LHCN-M2 (cell line): ENCODE measurements around the gene MEI4. TPM values are rescaled to one million over a fixed set of nuclear protein-coding genes. Genes with fewer than 3 reads are reported as not detected.
A peak's percentile ranks its signal among the peaks of the same experiment; 100 is the strongest.
"Not testable (repeated sequence)": the region's sequence is repeated elsewhere in the genome, so short reads cannot be mapped to it uniquely, and the experiment has no call there.

Source experiments
- DNase-seq: peaks from one replicate; pipeline ENCODE4 v3.0.0-alpha.2; 2012; ENCODE audit warnings: low read depth
- total RNA-seq: library from RNA; depleted of rRNA; stranded (reverse); fragments of >200 nt; gene quantifications from 2 replicates; pipeline ENCODE4 v1.2.3, GENCODE V29; 2014

The MEI4 gene
- total RNA-seq, 1 experiment from 2014 or later, result not detected

DNA sequence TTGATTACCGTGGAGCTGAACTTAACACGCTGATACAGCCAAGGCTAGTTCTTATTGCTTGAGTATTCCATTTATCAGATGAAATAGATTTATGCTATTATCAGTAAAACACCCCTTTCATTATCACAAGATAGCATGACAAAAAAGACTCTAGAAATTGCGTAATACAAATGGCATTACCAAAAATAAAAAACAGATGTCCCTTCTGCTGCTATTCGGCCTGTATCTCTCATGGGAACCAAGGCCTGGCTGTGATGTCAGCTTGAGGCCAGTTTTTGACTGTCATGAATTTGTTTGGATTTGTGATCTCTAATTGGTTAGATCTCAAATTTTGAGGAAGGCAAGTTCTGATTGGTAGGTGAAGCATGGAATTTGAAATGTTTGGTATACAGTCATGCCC is 25.2 kb downstream of the MEI4 start:
- no peak for DNase-seq

DNA sequence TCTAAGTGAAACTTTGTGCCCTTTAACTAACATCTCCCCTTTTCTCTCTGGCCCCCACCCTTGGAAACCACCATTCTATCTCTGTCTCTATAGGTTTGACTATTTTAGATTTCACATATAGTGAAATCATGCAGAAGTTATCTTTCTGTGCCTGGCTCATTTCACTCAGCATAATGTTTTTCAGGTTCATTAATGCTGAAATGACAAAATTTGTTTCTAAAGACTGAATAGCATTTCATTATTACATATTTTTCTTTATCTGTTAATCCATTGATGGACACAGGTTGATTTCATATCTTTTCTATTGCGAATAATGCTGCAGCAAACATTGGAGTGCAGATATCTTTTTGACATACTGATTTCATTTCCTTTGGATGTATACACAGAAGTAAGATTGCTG is 30.7 kb downstream of the MEI4 start:
- DNase-seq, result no peak

DNA sequence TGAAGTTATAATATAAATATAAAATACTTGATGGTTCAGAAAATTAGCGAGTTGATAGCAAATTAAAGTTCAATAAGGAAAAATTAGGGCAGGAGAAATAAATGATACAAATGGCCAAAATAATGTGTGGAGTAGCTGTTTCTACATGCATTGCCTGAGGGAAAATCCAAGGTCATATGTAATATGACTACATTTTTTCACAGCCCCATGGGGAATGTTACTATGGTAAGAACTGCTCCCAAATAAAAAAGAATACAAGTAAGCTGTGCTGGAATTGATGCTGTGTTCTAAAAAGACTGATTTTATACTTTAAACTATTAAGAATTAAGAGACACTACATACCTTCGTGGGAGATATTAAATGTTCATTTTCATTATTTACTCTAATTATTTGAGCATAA is 34.1 kb downstream of the MEI4 start:
- DNase-seq, result no peak

DNA sequence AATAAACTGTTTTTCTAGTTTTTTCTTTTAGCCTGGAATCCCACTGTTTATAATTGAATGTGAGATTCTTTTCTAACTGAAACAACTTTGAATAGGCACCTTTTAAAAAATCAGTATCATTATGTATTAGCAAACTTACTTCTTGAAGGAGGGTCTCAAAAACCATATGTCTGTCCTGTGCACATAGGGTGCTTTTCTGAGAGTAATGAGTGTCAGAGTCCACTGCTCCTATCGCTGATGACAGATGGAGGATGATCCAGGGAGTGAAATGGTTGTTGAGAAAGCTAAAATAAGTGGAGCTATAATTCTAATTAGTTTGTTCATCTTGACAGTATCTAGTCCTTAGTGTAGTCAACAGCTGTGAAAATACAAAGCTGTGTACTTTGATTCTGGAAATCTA is 35.8 kb downstream of the MEI4 start:
- DNase-seq, result no peak

DNA sequence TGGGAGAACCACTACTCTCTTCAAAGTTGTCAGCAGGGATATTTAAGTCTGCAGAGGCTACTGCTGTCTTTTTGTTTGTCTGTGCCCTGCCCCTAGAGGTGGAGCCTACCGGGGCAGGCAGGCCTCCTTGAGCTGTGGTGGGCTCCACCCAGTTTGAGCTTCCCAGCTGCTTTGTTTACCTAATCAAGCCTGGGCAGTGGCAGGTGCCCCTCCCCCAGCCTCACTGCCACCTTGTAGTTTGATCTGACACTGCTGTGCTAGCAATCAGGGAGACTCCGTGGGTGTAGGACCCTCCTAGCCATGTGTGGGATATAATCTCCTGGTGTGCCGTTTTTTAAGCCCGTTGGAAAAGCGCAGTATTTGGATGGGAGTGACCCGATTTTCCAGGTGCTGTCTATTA is 47.3 kb downstream of the MEI4 start:
- DNase-seq, result not testable (repeated sequence)

DNA sequence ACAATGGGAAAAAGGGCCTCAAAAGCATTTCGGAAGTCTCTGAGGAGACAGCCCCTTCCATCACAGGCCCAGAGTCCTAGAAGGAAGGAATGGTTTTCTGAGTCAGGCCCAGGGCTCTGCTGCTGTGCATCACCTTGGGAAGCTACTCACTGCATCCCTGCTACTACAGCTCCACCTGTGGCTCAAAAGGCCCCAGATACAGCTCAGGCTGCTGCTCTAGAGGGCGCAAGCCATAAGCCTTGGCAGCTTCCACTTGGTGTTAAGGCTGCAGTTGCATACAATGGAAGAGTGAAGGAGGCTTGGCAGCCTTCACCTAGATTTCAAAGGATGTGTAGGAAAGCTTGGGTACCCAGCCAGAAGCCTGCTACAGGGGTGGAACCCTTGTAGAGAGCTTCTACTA is 54.8 kb downstream of the MEI4 start:
- DNase-seq, result no peak

DNA sequence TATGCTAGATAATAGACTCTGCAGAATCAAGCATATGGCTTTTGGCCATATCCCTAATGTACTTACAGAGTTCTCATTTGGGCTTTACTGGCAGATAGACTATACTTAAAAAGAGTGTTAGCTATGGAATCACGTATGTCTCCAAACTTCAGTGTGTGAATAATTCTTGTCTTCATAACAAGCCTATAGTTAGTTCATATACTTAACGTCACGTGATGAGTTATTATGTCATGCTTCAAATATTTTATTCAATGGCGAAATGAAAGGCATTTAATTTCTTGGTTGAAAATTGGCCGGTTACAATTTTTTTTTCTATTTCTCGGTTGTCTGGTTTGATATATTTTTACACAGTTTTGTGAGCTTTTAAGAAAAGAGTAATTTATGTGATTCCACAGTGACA is 62.7 kb downstream of the MEI4 start:
- no peak for DNase-seq

DNA sequence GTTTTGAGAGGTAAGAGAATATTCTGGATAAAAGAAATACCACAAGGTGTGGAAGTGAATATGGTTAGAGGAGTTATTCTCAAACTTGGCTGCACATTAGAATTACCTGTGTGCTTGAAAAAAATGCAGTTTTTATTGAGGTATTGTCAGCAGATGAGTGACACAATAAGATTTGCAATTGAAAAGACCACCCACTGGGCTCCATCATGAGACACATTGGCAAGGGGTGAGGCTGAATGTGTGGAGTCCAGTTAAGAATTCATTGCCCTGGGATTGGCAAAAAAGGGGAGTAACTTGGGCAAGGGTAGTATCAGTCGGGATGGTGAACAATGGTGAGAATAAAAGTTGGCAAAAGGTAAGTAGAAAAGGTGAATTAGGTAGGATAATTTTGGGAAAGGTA is 63.5 kb downstream of the MEI4 start:
- no peak for DNase-seq

DNA sequence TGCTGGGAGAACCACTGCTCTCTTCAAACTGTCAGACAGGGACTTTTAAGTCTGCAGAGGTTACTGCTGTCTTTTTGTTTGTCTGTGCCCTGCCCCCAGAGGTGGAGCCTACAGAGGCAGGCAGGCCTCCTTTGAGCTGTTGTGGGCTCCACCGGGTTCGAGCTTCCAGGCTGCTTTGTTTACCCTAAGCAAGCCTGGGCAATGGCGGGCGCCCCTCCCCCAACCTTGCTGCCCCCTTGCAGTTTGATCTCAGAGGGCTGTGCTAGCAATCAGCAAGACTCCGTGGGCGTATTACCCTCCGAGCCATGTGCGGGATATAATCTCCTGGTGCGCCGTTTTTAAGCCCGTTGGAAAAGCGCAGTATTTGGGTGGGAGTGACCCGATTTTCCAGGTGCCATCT is 83.2 kb downstream of the MEI4 start:
- DNase-seq, result not testable (repeated sequence)

DNA sequence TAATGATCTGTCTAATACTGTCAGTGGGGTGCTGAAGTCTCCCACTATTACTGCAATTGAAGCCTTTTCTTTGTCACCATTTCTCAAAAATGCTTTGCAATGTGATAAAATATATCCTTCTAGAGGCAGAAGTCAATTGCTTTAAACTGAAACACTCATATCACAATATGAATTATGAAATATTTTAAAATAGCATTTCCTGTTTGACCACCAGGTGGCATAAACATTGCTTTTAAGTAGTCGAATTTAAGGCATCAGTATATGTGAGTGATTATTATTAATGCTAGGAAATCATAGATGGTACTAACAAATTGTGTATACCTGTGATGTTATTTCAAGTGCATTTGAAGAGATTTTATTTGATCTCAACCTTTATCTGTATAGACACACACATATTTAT is 87.5 kb downstream of the MEI4 start:
- peak; percentile 27 for DNase-seq

DNA sequence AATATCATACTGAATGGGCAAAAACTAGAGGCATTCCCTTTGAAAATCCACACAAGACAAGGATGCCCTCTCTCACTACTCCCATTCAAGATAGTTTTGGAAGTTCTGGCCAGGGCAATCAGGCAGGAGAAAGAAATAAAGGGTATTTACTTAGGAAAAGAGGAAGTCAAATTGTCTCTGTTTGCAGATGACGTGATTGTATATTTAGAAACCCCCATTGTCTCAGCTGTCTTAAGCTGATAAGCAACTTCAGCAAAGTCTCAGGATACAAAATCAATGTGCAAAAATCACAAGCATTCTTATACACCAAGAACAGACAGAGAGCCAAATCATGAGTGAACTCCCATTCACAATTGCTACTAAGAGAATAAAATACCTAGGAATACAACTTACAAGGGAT is 99.3 kb downstream of the MEI4 start:
- not testable (repeated sequence) for DNase-seq

DNA sequence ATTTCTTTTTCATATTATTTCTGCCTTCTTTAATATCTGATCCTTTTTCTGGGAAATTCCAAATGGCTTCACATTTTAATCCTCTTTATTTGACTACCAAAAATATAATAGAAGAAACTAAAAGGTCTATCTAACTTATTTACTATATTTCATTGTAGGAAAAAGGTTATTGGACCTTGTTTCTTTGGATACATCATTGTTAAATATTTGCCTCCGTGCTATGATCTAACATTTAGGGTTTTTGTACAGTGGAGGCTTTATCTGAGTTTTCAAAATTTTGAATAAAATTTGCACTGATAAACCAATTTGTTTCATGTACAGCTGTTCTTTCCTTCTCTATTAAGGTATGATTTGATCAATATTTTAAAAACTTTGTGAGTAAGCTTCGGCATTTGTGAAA is 109.5 kb downstream of the MEI4 start:
- no peak for DNase-seq

DNA sequence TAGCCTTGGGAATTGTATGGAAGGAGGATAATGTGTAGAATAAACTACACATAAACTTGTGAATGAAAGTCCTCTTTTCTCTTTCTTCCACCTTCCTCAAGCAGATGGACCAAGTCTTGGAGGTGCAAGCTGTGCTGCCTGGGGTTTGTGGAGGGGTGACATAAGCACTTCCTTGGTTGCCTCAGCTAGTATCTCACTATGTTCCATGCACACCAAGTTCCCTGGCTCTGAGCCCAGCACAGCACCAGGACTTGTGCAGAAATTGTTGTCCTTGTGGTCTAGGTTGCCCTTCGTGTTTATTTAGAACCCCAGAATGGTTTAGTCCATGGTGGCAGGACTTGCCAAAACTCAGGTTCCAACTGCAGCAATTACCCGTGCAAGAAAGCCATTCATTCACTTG is 110.3 kb downstream of the MEI4 start:
- no peak for DNase-seq

DNA sequence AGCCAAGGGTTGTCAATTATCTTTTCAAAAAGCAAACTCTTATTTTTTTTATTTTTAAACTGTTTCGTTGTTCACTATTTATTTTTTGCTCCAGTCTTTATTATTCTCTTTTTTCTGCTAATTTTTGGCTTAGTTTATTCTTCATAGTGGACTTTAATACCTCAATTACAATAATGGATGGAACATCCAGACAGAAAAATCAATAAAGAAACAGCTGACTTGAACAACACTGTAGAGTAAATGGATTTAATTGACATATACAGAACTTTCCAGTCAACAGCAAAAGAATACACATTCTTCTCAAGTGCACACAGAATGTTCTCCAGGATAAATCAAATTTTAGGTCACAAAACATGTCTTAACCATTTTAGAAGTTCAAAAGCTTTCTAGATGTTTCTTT is 111.5 kb downstream of the MEI4 start:
- DNase-seq, result no peak

DNA sequence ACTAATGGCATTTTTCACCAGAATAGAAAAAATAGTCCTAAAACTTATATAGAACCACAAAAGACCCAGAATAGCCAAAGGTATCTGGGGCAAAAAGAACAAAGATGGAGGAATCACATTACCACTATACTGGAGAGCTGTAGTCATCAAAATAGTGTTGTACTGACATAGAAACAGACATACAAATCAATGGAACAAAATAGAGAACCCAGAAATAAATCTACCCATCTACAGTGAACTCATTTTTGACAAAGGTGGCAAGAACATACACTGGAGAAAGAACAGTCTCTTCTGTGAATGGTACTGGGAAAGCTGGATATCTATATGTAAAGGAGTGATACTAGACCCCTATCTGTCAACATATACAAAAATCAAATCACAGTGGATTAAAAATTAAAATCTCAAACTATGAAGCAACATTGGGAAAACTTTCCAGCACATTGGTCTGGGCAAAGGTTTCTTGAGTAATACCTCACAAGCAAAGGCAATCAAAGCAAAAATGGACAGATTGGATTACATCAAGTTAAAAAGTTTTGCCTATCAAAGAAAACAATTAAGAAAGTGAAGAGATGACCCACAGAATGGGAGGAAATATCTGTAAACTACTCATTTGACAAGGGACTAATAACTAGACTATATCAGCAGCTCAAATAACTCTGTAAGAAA is 120.5 kb downstream of the MEI4 start:
- no peak for DNase-seq

DNA sequence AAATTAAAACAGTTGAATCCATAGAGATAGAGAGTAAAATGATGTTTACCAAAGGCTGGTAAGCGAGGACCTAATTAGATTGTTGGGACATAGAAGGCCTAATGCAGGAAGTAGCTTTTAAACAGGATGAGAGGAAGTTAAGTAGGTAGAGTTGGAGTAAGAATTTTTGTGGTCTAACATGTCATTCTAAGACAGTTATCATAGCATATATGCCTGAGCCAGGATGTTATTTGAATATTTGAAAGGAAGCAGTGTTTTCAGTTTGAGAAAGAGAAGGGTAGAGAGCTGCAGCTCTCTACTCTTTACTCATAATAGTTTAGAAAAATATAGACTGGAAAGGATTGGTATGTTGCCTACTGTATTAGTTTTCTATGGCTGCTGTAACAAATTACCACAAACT is 121.6 kb downstream of the MEI4 start:
- no peak for DNase-seq

DNA sequence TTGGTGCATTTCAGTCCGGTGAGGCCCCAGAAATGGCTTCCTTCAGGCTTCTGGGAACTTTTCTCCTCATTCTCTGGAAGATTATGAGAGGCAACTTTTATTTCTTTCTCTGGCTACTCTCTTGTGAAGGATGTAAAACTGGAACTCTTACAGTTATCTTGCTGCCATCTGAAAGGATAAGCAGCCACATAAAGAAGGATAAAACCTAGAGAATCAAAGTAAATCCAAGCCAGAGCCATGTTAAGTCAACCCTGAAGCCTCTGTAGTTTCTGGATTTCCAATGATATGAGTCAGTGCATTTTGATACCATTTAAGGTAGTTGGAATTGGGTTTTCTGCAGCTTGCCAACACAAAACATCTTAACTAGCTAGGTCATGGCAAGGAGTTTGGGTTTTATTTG is 123.6 kb downstream of the MEI4 start:
- DNase-seq, result no peak

DNA sequence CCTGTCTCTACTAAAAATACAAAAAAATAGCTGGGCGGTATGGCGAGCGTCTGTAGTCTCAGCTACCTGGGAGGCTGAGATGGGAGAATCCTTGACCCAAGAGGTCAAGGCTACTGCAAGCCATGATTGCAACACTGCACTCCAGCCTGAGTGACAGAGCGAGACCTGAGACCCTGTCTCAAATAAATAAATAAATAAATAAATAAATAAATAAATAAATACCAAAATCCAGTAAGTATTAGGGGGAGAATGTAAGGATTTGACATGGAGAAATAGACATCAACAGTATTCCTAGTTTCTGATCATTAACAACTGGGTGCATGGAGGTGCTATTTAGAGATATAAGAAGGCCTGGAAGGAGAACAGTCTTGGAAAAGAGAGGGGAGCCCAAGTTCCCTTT is 125.7 kb downstream of the MEI4 start:
- DNase-seq, result no peak

DNA sequence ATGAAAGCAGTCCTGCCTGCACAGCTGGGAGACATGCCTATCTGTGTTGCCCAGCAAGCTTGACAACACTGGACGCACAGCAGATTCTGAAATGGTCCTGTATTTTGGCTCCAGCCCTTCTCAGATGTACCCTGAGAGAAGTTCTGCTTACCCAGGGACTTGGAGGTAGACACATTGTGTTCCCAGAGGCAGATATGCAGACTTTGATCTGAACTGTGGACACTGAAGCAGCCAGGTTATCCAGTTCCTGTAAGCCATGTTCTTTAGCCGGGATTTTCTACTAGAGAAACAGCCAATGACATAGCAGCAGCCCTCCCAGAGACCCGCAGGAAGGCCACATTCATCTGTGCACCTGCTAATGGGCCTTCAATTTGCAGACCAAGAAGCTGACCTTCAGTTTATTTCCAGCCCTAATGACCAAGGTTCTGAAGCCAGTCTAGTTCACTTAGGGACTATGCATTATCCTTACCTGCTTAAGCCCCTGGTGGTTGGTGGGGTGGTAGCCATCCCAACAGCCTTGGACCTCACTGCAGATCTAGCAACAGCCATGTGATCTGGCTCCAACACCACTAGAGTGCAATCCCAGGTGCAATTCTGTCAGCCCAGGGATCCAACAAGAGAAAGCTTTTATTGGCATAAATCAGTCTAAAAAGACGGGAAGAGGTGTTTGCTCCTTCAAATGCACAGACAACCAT is 134.2 kb downstream of the MEI4 start:
- DNase-seq, result no peak

DNA sequence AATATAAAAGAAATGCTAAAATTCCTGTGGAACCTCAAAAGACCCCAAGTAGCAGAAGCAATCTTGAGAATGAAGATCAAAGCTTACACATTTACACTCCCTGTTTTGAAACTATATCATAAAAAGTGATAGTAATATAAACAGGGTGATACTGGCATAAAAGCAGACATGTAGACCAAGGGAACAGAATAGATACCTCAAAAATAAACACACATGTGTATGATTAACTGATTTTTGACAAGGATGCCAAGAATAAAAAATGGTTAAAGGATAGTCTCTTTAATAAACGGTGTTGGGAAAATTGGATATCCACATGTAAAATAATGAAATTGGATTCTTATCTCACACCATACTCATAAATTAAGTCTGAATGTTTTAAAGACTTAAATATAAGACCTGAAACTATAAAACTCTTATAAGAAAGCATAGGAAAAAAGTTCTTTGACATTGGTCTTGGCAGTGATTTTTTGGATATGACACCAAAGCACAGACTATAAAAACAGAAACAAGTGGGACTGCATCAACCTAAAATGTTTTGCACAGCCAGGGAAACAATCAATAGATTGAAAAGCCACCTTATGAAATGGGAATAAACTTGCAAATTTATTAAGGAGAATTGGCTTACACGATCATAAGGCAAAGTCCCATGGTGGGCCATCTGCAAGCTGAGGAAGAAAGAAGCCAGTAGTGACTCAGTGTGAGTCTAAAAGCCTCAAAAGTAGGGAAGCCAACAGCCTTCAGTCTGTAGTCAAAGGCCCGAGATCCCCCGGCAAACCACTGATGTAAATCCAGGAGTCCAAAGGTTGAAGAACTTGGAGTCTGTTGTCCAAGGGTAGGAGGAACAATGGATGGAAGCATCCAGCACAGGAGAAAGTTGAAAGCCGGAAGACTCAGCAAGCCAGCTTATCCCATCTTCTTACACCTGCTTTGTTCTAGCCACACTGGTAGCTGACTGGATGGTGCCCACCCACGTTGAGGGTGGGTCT is 144.3 kb downstream of the MEI4 start:
- no peak for DNase-seq

DNA sequence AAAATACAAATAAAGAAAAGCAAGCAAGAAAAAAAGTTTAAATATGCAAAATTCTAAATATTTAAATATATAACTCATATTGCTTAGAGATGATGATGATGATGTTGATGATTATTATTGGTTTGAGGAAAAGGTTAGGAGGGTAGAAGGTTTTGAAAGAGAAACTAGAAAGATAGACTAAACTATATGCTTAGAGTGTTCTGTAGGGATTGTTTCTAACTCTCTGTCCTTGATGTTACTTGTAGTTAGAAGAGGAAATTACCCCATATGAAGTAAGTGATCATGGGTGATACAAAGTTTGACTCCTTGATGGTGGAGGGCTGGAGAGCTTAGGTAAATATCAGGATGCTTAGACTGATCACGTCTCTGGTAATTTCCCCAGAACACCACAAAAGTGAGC is 159.5 kb downstream of the MEI4 start:
- no peak for DNase-seq

DNA sequence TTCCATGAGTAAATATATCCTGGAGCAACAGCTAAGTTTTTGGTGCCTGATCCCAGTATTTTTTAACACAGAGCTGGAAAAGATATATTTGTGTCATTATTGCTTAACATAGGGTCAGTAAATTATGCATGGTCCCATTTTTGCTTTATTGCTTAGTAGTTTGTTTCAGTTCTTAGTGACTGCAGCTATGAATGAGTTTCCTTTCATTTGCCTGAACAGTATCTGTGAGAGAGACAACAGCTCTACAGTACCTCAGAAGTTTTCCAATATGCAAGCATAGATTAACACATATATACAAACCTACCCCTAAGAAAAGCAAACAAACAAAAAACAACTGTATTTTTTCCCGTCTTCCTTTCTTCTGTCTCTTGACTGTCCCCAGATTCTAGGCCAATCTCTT is 160.3 kb downstream of the MEI4 start:
- no peak for DNase-seq
